GM12801 (cell line): ENCODE results near the gene CACNA1D.

Source experiments
- CTCF ChIP-seq: IDR thresholded peaks from one replicate; pipeline ENCODE4 v1.5.1; 2011; ENCODE audit warnings: control low read depth; ENCODE audit not compliant: insufficient read length; ENCODE audit errors: extremely low read depth

The CACNA1D gene

DNA sequence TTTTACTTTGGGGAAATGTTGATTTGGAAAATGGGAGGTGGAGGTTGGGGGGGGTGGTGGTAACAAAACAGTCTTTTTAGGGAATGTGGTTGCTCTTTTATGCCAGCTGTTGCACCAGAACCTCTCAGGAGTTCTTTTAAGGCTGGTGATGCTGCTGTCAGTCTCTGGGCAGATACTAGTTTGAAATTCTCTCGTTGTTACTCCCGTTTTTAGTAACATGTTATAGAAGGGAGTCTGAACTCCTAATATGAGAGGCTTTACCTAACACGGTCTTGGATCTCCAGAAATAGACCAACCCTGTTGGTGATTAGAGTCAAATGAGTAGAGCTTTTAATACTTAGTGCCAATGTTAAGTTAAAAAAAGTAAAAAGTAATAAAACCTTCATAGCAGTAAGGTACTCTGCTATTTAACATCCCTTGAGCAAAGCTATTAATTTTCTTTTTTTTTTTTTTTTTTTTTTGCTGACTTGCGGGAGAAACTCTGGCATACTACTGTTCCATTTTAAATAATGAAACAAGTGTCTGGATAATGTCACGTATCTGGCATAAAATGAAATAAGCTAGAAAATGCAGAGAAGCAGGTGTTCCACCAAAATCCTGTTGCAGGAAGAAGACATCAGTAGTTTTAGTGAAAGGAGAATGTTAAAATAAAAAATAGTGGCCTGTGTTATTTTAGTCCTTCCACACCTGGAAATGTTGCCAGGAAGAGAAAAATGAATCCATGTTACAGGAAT is 156.7 kb downstream of the CACNA1D start:
- TF ChIP-seq CTCF = no peak

DNA sequence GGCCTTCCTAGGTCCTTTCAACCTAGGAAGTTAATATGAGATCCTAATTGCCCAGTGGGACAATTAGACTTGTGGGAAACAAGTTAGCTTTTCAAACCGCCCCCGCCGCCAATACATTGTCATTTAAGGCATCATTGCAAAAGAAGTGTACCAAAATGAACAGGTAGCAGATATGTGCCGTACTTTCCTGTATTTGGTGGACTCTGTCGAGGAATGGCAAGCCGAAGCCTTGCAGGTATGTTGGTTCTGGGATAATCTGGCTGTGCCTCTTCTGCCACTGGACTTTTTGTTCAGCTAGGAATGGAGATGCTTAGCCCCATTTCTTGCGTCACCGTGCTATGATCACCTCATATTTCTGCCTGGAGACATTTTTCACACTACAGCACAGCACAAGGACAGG is 157.5 kb downstream of the CACNA1D start:
- TF ChIP-seq CTCF = no peak

- TF ChIP-seq CTCF = no peak
These were observed 163.2 kb downstream of the CACNA1D start for GRCh38 chr3:53657651-53658050.

- TF ChIP-seq CTCF = no peak
These were observed 164.3 kb downstream of the CACNA1D start for GRCh38 chr3:53658613-53659193.

GRCh38 chr3:53659996-53660395 is 165.6 kb downstream of the CACNA1D start:
- TF ChIP-seq CTCF = no peak

GRCh38 chr3:53661480-53661879 is 167.1 kb downstream of the CACNA1D start:
- no peak for TF ChIP-seq CTCF

DNA sequence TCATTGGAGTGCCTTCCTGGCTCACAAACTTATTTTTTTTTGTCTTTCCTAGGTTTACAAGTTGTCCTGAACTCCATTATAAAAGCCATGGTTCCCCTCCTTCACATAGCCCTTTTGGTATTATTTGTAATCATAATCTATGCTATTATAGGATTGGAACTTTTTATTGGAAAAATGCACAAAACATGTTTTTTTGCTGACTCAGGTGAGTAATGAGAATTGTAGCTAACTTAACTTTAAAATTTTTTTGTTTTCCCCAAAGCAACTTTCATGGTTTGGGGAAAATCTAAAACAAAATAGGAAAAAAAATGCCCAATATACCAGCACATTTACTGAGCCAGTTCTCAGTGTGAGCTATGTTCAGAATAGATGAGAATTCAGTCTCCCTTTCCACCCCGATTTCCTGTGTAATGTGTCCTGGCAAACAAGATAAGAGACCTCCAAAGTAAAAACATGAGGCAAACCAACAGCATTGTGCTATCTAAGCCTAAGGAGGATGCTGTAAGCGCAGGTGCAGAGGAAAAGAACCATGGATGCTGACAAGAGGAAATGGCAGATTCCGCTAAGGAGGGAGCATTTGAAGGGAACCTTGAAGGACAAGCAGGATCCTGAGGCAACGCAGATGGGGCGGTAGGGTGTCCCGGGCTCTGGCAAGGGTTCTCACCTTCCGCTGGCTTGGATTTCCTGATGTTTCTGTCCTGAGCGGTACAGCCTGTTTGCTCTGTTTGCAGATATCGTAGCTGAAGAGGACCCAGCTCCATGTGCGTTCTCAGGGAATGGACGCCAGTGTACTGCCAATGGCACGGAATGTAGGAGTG is 171.4 kb downstream of the CACNA1D start:
- no peak for TF ChIP-seq CTCF
